Suprapubic skin (tissue), 4 donors: ENCODE measurements around the gene DGCR2.

Experiments used
- CTCF ChIP-seq, 2 donors: fragments of 200-600 bp in 1 of 2; fragments of 450-650 bp in 1 of 2; sonication (generic) in 1 of 2; IDR thresholded peaks; one replicate each; pipeline ENCODE4 v1.5.1; 2016 to 2019; ENCODE audit warnings: antibody characterized with exemption in 2 of 2, mild to moderate bottlenecking in 1 of 2, moderate library complexity in 1 of 2
- EP300 ChIP-seq: sonication (generic); formaldehyde crosslinking; IDR thresholded peaks from one replicate; pipeline ENCODE4 v1.6.1; 2017; ENCODE audit warnings: antibody characterized with exemption
- POLR2A ChIP-seq, 2 donors: fragments of 450-650 bp; IDR thresholded peaks; one replicate each; pipeline ENCODE4 v1.6.1; 2017; ENCODE audit warnings: antibody characterized with exemption in 2 of 2, mild to moderate bottlenecking in 2 of 2, moderate library complexity in 2 of 2
- POLR2AphosphoS5 ChIP-seq, 3 donors: sonication (generic); formaldehyde crosslinking; IDR thresholded peaks; one replicate each; pipeline ENCODE4 v1.6.1; 2017; ENCODE audit warnings: antibody characterized with exemption in 3 of 3

GRCh38 chr22:19042285-19043120 lies 79.7 kb downstream of the DGCR2 start:
- TF ChIP-seq POLR2A (IDR thresholded peaks at IDR 0.05) = no peak
- TF ChIP-seq CTCF (IDR thresholded peaks at IDR 0.05) = no peak
- no peak for TF ChIP-seq EP300
- no peak for TF ChIP-seq POLR2AphosphoS5 (IDR thresholded peaks at IDR 0.05)
